GM12872 (cell line): ENCODE measurements around the gene RAP1GDS1.

Experiments
- TF ChIP-seq, protein P1 (sequence below): IDR thresholded peaks from 3 replicates; pipeline ENCODE4 v1.5.1; 2011; ENCODE audit warnings: low read depth, mild to moderate bottlenecking, low read length, moderate library complexity; ENCODE audit not compliant: insufficient read depth

The RAP1GDS1 gene

DNA sequence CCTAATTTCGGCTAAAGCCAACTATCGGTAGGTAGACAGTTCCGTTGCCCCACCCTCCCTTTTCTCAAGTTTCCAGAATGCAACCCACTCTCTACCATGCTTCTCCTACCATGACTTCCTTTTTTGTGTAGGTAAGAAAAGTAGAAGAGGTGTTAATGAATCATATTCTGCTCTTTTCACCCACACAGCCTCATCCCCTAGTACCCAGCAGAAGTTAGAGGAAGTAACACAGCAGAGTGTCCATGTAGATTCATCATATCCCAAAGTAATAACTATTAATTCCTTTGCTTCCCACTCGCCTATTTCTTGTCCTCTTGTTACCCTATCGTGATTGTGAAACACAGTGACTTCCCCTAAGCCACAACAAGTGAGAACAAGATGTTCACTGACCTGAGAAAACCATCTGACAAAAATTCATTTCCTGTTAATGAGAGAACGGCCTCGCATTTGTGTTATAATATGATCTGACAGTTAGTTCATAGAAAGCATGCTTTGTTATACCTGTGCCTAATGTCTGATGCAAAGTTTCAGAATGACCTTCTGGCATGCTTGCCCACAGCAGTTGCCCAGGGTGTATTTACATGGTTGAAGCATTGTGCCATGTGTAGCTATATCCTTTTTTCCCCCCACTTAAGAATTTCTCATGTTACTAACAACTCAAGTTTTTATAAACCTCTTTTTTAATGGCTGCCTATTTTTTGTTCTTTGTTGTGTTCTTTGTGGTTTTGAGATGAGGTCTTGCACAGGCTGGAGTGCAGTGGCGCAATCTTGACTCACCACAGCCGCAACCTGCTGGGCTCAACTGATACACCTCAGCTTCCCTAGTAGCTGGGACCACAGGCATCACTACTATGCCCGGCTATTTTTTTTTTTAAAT lies 185.6 kb downstream of the RAP1GDS1 start:
- TF ChIP-seq, protein P1, sequence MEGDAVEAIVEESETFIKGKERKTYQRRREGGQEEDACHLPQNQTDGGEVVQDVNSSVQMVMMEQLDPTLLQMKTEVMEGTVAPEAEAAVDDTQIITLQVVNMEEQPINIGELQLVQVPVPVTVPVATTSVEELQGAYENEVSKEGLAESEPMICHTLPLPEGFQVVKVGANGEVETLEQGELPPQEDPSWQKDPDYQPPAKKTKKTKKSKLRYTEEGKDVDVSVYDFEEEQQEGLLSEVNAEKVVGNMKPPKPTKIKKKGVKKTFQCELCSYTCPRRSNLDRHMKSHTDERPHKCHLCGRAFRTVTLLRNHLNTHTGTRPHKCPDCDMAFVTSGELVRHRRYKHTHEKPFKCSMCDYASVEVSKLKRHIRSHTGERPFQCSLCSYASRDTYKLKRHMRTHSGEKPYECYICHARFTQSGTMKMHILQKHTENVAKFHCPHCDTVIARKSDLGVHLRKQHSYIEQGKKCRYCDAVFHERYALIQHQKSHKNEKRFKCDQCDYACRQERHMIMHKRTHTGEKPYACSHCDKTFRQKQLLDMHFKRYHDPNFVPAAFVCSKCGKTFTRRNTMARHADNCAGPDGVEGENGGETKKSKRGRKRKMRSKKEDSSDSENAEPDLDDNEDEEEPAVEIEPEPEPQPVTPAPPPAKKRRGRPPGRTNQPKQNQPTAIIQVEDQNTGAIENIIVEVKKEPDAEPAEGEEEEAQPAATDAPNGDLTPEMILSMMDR, result no peak

DNA sequence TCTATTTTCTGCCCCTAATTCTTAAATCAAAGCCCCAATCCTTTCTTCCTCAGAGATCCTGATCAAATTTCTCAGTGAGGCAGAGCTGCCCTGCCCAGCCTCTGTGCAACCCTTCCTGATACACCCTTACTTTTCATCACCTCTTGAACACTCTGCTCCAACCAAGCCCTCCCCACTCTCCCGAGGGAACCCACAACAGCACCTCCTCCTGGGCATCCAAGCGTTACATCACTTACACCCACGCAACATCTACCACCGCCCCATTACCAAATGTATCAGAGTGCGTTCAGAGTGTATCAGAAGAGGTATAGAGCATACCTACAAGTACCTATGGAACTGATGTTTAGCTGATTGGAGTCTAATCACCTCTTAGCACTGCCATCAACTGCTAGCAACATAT lies 186.5 kb downstream of the RAP1GDS1 start:
- TF ChIP-seq, protein P1, result no peak

DNA sequence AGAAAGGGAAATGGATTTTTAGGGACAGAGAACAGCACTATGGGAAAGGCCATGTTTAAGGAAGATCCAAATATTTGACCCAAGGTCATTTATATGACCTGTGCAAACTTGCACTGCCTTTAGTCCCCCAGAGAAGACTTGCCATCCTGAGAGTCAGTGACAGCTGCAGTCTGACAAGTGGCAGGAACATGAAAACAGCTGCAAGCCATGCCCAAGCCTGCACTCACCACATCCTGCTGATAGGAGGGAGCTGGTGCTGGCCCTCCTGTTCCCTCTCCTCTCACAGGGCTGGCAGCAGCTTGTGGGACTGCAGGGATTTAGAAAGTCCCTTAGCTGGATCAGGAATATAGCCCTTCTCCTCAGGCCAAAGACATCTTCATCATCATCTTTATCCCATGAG lies 187.7 kb downstream of the RAP1GDS1 start:
- TF ChIP-seq, protein P1, result no peak

DNA sequence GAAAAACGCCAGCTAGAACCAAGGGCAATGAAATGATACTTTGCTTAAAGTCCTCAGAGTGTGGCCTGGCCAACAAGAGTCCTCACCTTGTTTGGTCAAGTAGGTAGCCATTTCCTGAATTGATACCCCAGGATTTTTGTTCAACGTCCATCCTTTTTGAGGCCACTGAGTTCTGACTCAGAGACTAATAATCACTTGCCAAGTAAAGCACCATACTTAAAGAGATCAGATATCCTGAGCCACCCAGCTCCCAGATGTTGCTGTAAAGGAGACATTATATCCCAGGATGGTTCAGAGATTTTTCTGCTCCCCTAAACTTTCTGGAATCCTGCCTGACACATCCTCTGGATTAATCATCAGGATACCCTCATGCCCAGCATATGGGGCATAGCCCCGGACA lies 190.9 kb downstream of the RAP1GDS1 start:
- TF ChIP-seq, protein P1, result no peak

DNA sequence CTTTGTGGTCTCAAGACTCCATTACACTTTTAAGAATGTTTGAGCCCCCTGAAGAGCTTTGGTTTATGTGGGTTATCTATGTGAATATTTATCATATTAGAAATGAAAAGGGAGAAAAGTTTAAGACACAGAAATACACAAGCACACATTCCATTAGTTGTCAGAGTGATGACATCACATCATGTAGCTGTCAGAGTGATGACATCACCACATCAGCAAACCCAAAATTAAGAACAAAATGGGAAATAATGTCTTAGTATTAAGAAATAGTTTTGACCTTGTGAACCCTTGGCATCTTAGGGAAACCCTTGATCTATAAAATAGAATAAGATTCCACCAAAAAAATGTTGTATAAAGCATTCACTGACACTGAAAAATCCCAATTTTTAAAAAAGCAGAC lies 201.3 kb downstream of the RAP1GDS1 start:
- TF ChIP-seq, protein P1, result no peak

DNA sequence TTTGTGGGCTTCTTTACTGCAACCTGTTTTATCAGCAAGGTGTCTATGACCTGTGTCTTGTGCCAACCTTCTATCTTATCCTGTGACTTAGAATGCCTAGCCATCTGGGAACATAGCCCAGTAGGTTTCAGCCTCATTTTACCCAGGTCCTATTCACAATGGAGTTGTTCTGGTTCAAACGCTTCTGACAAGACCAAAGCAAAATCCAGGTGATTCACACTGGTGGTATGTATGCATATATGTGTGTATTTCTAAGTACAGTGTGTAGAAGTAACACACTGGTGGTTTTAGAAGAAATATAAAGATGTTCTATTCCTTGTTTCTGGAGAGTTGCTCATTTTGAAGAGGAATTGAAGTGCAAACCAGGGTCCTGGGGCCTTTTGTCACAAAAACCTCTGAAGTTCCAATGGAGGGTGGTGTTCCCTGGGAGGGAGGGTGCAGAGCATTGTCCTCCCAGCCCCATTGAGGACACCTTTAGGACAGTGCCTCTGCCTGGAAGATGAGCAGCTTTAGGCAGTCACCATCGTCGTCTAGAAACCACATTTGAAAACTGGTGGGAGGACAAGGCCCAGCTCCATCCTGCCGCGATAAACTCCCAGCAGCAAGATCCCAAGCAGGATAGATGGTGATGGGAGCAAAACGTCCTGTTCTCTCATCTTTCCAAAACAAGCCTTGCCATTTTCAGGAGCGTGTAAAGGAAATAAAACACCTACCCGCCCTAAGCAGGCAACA lies 205.8 kb downstream of the RAP1GDS1 start:
- TF ChIP-seq, protein P1, result no peak

DNA sequence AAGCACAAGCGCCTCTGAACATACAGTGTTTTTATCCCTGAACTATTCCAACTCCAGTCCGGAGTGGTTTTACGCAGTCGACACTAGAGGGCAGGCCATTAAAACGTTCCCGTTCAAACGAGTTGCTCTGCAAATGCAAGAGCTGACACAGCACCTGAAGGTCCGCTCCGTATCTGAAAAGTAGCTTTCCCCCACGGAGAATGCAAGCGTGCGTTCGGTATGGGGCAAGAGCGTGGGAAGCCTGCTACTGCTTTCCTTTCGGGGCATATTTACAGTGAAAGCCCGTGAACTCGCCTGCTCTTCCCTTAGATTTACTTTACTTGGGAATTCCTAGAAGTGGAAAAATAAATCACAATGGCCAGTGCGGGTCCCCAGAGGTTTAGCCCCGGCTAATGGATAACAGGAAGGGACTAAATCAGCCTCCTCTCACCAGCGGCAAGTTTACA lies 206.5 kb downstream of the RAP1GDS1 start:
- TF ChIP-seq, protein P1, result peak; percentile 77
